B cell (primary cell): ENCODE data around the gene RASGEF1C. TPM values are rescaled to one million over a fixed set of nuclear protein-coding genes. Genes with fewer than 3 reads are reported as not detected.

Experiments
- ATAC-seq: fragments of 200-7000 bp; cut with Tn5 transposase; one replicate; pipeline ENCODE4 v1.10.0; 2021; ENCODE audit warnings: low read depth, mild to moderate bottlenecking, moderate number of reproducible peaks, moderate library complexity
- CTCF ChIA-PET: fragments of 350-600 bp; sonication (Branson Sonifier 250); formaldehyde crosslinking; loops from one replicate; lab custom pipeline; 2021; ENCODE audit warnings: antibody characterized with exemption, inconsistent platforms; lab: Charles Lee
- POLR2A ChIA-PET: fragments of 350-600 bp; sonication (Branson Sonifier 250); formaldehyde crosslinking; loops from one replicate; lab custom pipeline; 2021; ENCODE audit warnings: antibody characterized with exemption; lab: Charles Lee
- DNase-seq: peaks from one replicate; pipeline ENCODE4 v3.0.0; 2013
- H2AFZ ChIP-seq: 2 replicates; pipeline ENCODE4 v1.6.1; 2012; ENCODE audit warnings: mild to moderate bottlenecking, low read depth, low read length; ENCODE audit not compliant: insufficient read depth, poor library complexity, severe bottlenecking
- H3K27ac ChIP-seq, 2 donors: 1 replicate in 1 of 2; 2 replicates in 1 of 2; pipeline ENCODE4 v1.5.1; 2012 to 2013; ENCODE audit warnings: low read length in 2 of 2, mild to moderate bottlenecking in 2 of 2, moderate library complexity in 1 of 2
- H3K27me3 ChIP-seq, 4 experiments: fragments of 200-600 bp in 1 of 4; sonication (generic) in 1 of 4; replicated peaks in 1 of 4; 1 replicate in 2 of 4; 2 replicates in 2 of 4; pipeline versions ENCODE4 v1.6.1 to v1.7.0; 2013 to 2016; ENCODE audit warnings: low read length in 3 of 4, mild to moderate bottlenecking in 2 of 4, mixed read lengths in 1 of 4, moderate library complexity in 1 of 4; ENCODE audit not compliant: insufficient read depth in 4 of 4, control insufficient read depth in 3 of 4; ENCODE audit errors: control extremely low read depth in 1 of 4
- H3K36me3 ChIP-seq, 2 experiments: replicated peaks in 1 of 2; 1 replicate in 1 of 2; 2 replicates in 1 of 2; pipeline versions ENCODE4 v1.6.1 to v1.7.1; 2013; ENCODE audit warnings: low read length in 1 of 2; ENCODE audit not compliant: insufficient read depth in 2 of 2, control insufficient read depth in 1 of 2; ENCODE audit errors: control extremely low read depth in 1 of 2, extremely low read depth in 1 of 2
- H3K4me1 ChIP-seq, 2 donors: fragments of 200-600 bp in 1 of 2; sonication (generic) in 1 of 2; 1 replicate in 1 of 2; 2 replicates in 1 of 2; pipeline versions ENCODE4 v1.5.1 to v1.6.1; 2013 to 2017; ENCODE audit warnings: low read length in 2 of 2; ENCODE audit not compliant: control insufficient read depth in 2 of 2, insufficient read depth in 2 of 2
- H3K4me2 ChIP-seq: replicated peaks from 2 replicates; pipeline ENCODE3; 2012; ENCODE audit warnings: mild to moderate bottlenecking, low read depth, low read length; ENCODE audit not compliant: poor library complexity, severe bottlenecking
- H3K4me3 ChIP-seq, 5 experiments: fragments of 200-600 bp in 1 of 5; sonication (generic) in 1 of 5; 1 replicate in 3 of 5; 2 replicates in 2 of 5; pipeline versions ENCODE4 v1.5.1 to v1.7.0; 2011 to 2016; ENCODE audit warnings: low read length in 4 of 5, mild to moderate bottlenecking in 4 of 5, low read depth in 2 of 5, control low read depth in 1 of 5, moderate library complexity in 1 of 5; ENCODE audit not compliant: insufficient read depth in 1 of 5; ENCODE audit errors: control extremely low read depth in 1 of 5, extremely low read depth in 1 of 5
- H3K79me2 ChIP-seq: fragments of 200-600 bp; sonication (generic); one replicate; pipeline ENCODE4 v1.6.0; 2016; ENCODE audit warnings: low read length; ENCODE audit not compliant: control insufficient read depth, insufficient read depth
- H3K9ac ChIP-seq: fragments of 200-600 bp; sonication (generic); 2 replicates; pipeline ENCODE4 v1.6.1; 2017; ENCODE audit warnings: mild to moderate bottlenecking, low read length, moderate library complexity
- H3K9me3 ChIP-seq, 3 donors: one replicate each; pipeline versions ENCODE4 v1.6.1 to v1.7.1; 2013; ENCODE audit warnings: low read length in 2 of 3; ENCODE audit not compliant: control insufficient read depth in 2 of 3, insufficient read depth in 1 of 3; ENCODE audit errors: control extremely low read depth in 1 of 3
- H4K20me1 ChIP-seq: 2 replicates; pipeline ENCODE4 v1.6.0; 2012; ENCODE audit warnings: mild to moderate bottlenecking, low read length; ENCODE audit not compliant: insufficient read depth, control insufficient read depth, poor library complexity, severe bottlenecking
- H3K27ac Mint-ChIP-seq: one replicate; pipeline ENCODE4 v1.8.0; 2021; ENCODE audit warnings: mixed read lengths
- H3K27me3 Mint-ChIP-seq: one replicate; pipeline ENCODE4 v1.8.0; 2021; ENCODE audit warnings: mixed read lengths
- H3K4me1 Mint-ChIP-seq: one replicate; pipeline ENCODE4 v1.8.0; 2021; ENCODE audit warnings: mixed read lengths
- H3K4me3 Mint-ChIP-seq: one replicate; pipeline ENCODE4 v1.8.0; 2021; ENCODE audit warnings: mixed read lengths
- H3K9me3 Mint-ChIP-seq: one replicate; pipeline ENCODE4 v1.8.0; 2022; ENCODE audit warnings: mixed read lengths; ENCODE audit not compliant: insufficient read depth
- EZH2 ChIP-seq: IDR thresholded peaks from 2 replicates; pipeline ENCODE4 v1.6.1; 2012; ENCODE audit warnings: borderline replicate concordance, low read depth, mild to moderate bottlenecking, moderate library complexity, low read length; ENCODE audit not compliant: insufficient read depth, poor library complexity, severe bottlenecking
- WGBS: methylation state at CpG from one replicate; pipeline ENCODE4 v1.1.5; 2013; ENCODE audit warnings: missing lambda C conversion rate; ENCODE audit not compliant: insufficient coverage; 5-methylcytosine and 5-hydroxymethylcytosine counted together
- intact Hi-C: fragments of 100-400 bp; cut with micrococcal nuclease; formaldehyde crosslinking; loops from one replicate; pipeline ENCODE4 v1.10.0; 2022
- polyA plus RNA-seq: library from polyadenylated mRNA; depleted of rRNA; stranded (reverse); fragments of >200 nt; gene quantifications from 2 replicates; pipeline ENCODE4 v1.2.3, GENCODE V29; 2012
- total RNA-seq, 2 donors: library from RNA; stranded (reverse); fragments of 120-200 nt in 1 of 2; gene quantifications; 1 replicate in 1 of 2; 2 replicates in 1 of 2; pipeline versions ENCODE4 v1.2.3 to v1.2.4, GENCODE V29; 2013 to 2022
- TF ChIP-seq, protein P1 (sequence below): fragments of 200-600 bp; IDR thresholded peaks from one replicate; pipeline ENCODE4 v1.8.0; 2022; ENCODE audit warnings: antibody characterized with exemption, mild to moderate bottlenecking

RASGEF1C gene
- total and polyA plus RNA-seq, 2 donors (not counting 1 experiment from before 2014, with no cell fraction given): not detected

GRCh38 chr5:180180846-180181245 lies 28.2 kb downstream of the RASGEF1C start:
- Histone ChIP-seq H3K27ac (no peak overlapping the region), H3K79me2 (no peaks in the 10 kb centered on the region), H3K4me3 (no peak overlapping the region), H3K4me2 (no peak overlapping the region), H3K27me3 (no peaks in the 10 kb centered on the region), H3K9ac (no peak overlapping the region), H3K36me3 (no peaks in the 10 kb centered on the region), H2AFZ (no peak overlapping the region), H3K4me1 (no peaks in the 10 kb centered on the region), H4K20me1 (no peaks in the 10 kb centered on the region), H3K9me3 (peaks cover 0 to 21% (median 0%) of the 10 kb centered on the region in 3 donors)
- intact Hi-C loops: no loop called here
- TF ChIP-seq, protein P1, sequence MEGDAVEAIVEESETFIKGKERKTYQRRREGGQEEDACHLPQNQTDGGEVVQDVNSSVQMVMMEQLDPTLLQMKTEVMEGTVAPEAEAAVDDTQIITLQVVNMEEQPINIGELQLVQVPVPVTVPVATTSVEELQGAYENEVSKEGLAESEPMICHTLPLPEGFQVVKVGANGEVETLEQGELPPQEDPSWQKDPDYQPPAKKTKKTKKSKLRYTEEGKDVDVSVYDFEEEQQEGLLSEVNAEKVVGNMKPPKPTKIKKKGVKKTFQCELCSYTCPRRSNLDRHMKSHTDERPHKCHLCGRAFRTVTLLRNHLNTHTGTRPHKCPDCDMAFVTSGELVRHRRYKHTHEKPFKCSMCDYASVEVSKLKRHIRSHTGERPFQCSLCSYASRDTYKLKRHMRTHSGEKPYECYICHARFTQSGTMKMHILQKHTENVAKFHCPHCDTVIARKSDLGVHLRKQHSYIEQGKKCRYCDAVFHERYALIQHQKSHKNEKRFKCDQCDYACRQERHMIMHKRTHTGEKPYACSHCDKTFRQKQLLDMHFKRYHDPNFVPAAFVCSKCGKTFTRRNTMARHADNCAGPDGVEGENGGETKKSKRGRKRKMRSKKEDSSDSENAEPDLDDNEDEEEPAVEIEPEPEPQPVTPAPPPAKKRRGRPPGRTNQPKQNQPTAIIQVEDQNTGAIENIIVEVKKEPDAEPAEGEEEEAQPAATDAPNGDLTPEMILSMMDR: no peak
- TF ChIP-seq EZH2: no peak
- DNase-seq (no peak), ATAC-seq (no peak)
- no peak overlapping the region for H3K4me3 Mint-ChIP-seq
- CTCF ChIA-PET: no interaction called here
- peaks cover 2% of the 10 kb centered on the region for H3K9me3 Mint-ChIP-seq
- H3K27me3 Mint-ChIP-seq: peaks cover 5% of the 10 kb centered on the region
- no peak overlapping the region for H3K27ac Mint-ChIP-seq
- 87% methylated on average over 10 of the region's 11 CpGs for WGBS
- no peaks in the 10 kb centered on the region for H3K4me1 Mint-ChIP-seq
- POLR2A ChIA-PET: no interaction called here

DNA sequence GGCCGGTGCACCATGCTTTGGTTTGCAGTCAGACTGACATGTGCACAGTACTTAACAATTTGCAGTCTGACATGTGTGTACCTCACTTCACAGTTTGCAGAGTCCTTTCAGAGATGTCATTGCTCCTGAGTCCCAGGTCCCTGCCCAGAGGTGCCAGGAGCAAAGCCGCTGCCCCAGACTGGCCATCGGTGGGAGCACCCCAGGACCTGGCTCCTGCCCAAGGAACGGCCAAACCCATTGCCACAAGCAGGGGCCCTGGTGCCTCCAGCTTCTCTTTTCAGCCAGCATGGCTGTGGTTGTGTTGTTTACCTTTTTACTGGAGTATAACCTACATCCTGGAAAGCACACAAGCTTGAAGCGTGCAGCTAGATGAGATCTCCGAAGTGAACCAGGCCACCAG lies 28.6 kb downstream of the RASGEF1C start:
- peaks cover 0 to 21% (median 0%) of the 10 kb centered on the region in 3 donors for H3K9me3 ChIP-seq
- H2AFZ ChIP-seq: no peak overlapping the region
- no peaks in the 10 kb centered on the region for H3K79me2 ChIP-seq
- no peak overlapping the region for H3K27ac Mint-ChIP-seq
- POLR2A ChIA-PET: no interaction called here
- no peaks in the 10 kb centered on the region for H3K36me3 ChIP-seq
- no peak overlapping the region for H3K4me2 ChIP-seq
- H3K4me3 Mint-ChIP-seq: no peak overlapping the region
- intact Hi-C loops: no loop called here
- no peak overlapping the region for H3K27ac ChIP-seq
- no peak overlapping the region for H3K9ac ChIP-seq
- CTCF ChIA-PET: no interaction called here
- DNase-seq: no peak
- 59% methylated on average over 6 of the region's 6 CpGs for WGBS
- H4K20me1 ChIP-seq: no peaks in the 10 kb centered on the region
- no peak overlapping the region for H3K4me3 ChIP-seq
- H3K4me1 Mint-ChIP-seq: no peaks in the 10 kb centered on the region
- no peaks in the 10 kb centered on the region for H3K4me1 ChIP-seq
- peaks cover 2% of the 10 kb centered on the region for H3K9me3 Mint-ChIP-seq
- peaks cover 5% of the 10 kb centered on the region for H3K27me3 Mint-ChIP-seq
- ATAC-seq: no peak
- H3K27me3 ChIP-seq: no peaks in the 10 kb centered on the region
- no peak for TF ChIP-seq EZH2
- TF ChIP-seq, protein P1: no peak
